CD4-positive, alpha-beta memory T cell (primary cell): ENCODE results near the gene RAD18. TPM values are rescaled to one million over a fixed set of nuclear protein-coding genes. Genes with fewer than 3 reads are reported as not detected.

Experiments used
- polyA plus RNA-seq, 2 donors: library from polyadenylated mRNA; unstranded; fragments of 300-500 nt; fragmentation: Illumina TruSeq; gene quantifications; one replicate each; pipeline ENCODE4 v1.2.3, GENCODE V29; 2021
- total RNA-seq, 2 experiments: library from RNA; stranded (reverse); gene quantifications; one replicate each; pipeline ENCODE4 v1.2.3, GENCODE V29; 2021

The RAD18 gene
- total and polyA plus RNA-seq, 4 experiments from 2014 or later: 11.9 to 17.6 (median 15.7) TPM

Other genes starting within 250 kb of the RAD18 start
- gene CAV3, start 229.7 kb downstream of the RAD18 start, total RNA-seq: not detected
- not detected for gene CAV3, start 229.7 kb downstream of the RAD18 start, polyA plus RNA-seq
- gene OXTR, start 193.9 kb downstream of the RAD18 start, total RNA-seq: 1 to 10 TPM in 1 of 2 experiments, under 1 TPM in 1; 0.94 to 1.1 TPM
- under 1 TPM in 1 of 2 donors, not detected in 1; 0.15 TPM for gene OXTR, start 193.9 kb downstream of the RAD18 start, polyA plus RNA-seq